Hepatocyte (in vitro differentiated cells): Measurements from ENCODE around the gene SORCS2. TPM values are rescaled to one million over a fixed set of nuclear protein-coding genes. Genes with fewer than 3 reads are reported as not detected.
A peak's percentile ranks its signal among the peaks of the same experiment; 100 is the strongest.

Experiments used
- DNase-seq: peaks from one replicate; pipeline ENCODE4 v3.0.0-alpha.2; 2016; ENCODE audit warnings: low spot score
- H2AFZ ChIP-seq: fragments of 200-600 bp; sonication (generic); 2 replicates; pipeline ENCODE4 v1.6.0; 2016; ENCODE audit warnings: antibody characterized with exemption, mild to moderate bottlenecking
- H3K27ac ChIP-seq: fragments of 200-600 bp; sonication (generic); 2 replicates; pipeline ENCODE4 v1.5.1; 2016; ENCODE audit warnings: mild to moderate bottlenecking
- H3K27me3 ChIP-seq: fragments of 200-600 bp; sonication (generic); 2 replicates; pipeline ENCODE4 v1.6.1; 2016
- H3K36me3 ChIP-seq: fragments of 200-600 bp; sonication (generic); replicated peaks from 2 replicates; pipeline ENCODE4 v1.5.1; 2016; ENCODE audit warnings: low read depth; ENCODE audit not compliant: insufficient read depth
- H3K4me1 ChIP-seq: fragments of 200-600 bp; sonication (generic); 2 replicates; pipeline ENCODE4 v1.5.1; 2016; ENCODE audit warnings: mild to moderate bottlenecking, moderate library complexity; ENCODE audit not compliant: insufficient read depth
- H3K4me2 ChIP-seq: fragments of 200-600 bp; sonication (generic); 2 replicates; pipeline ENCODE4 v1.6.0; 2016
- H3K4me3 ChIP-seq: fragments of 200-600 bp; sonication (generic); 2 replicates; pipeline ENCODE4 v1.5.1; 2016; ENCODE audit warnings: mild to moderate bottlenecking
- H3K79me2 ChIP-seq: fragments of 200-600 bp; sonication (generic); 2 replicates; pipeline ENCODE4 v1.6.0; 2017; ENCODE audit warnings: mild to moderate bottlenecking
- H3K9me2 ChIP-seq: fragments of 200-600 bp; sonication (generic); replicated peaks from 2 replicates; pipeline ENCODE4 v1.6.0; 2017; ENCODE audit warnings: mild to moderate bottlenecking; ENCODE audit not compliant: insufficient read depth
- H3K9me3 ChIP-seq: fragments of 200-600 bp; sonication (generic); 2 replicates; pipeline ENCODE4 v1.5.1; 2016; ENCODE audit warnings: low read depth, mild to moderate bottlenecking
- H4K20me1 ChIP-seq: fragments of 200-600 bp; sonication (generic); 2 replicates; pipeline ENCODE4 v1.6.0; 2016; ENCODE audit warnings: mild to moderate bottlenecking; ENCODE audit not compliant: insufficient read depth, poor library complexity, severe bottlenecking
- CTCF ChIP-seq: fragments of 200-600 bp; sonication (generic); IDR thresholded peaks from 2 replicates; pipeline ENCODE4 v1.5.1; 2016; ENCODE audit warnings: antibody characterized with exemption, mild to moderate bottlenecking; ENCODE audit not compliant: poor library complexity
- EZH2 ChIP-seq: fragments of 200-600 bp; sonication (generic); IDR thresholded peaks from 2 replicates; pipeline ENCODE4 v1.6.1; 2016; ENCODE audit warnings: antibody characterized with exemption, mild to moderate bottlenecking, borderline replicate concordance
- EZH2phosphoT487 ChIP-seq: fragments of 200-600 bp; sonication (generic); IDR thresholded peaks from one replicate; pipeline ENCODE4 v1.6.1; 2018; ENCODE audit warnings: antibody characterized with exemption, mild to moderate bottlenecking, low read depth, moderate library complexity; ENCODE audit not compliant: unreplicated experiment, severe bottlenecking
- WGBS: methylation state at CpG from one replicate; pipeline ENCODE4 v1.1.6; 2016; ENCODE audit warnings: low lambda C conversion rate; ENCODE audit errors: missing lambda C conversion rate; 5-methylcytosine and 5-hydroxymethylcytosine counted together
- polyA plus RNA-seq: library from polyadenylated mRNA; unstranded; fragments of >200 nt; fragmentation: Nextera tagmentation; extraction: Ambion mirVana; gene quantifications from 2 replicates; pipeline ENCODE4 v1.2.1, GENCODE V29; 2016
- total RNA-seq: library from RNA; depleted of rRNA; stranded (reverse); fragments of >200 nt; gene quantifications from 2 replicates; pipeline ENCODE4 v1.2.3, GENCODE V29; 2014

SORCS2 gene
- total and polyA plus RNA-seq, 2 experiments from 2014 or later, result 1.6 to 4.8 TPM

- Histone ChIP-seq H3K27ac (no peak overlapping the region), H3K27me3 (no peaks in the 10 kb centered on the region), H2AFZ (no peak overlapping the region), H3K36me3 (no peaks in the 10 kb centered on the region), H3K79me2 (no peaks in the 10 kb centered on the region), H3K9me2 (no peaks in the 10 kb centered on the region), H3K4me3 (no peak overlapping the region), H4K20me1 (no peaks in the 10 kb centered on the region), H3K4me1 (no peaks in the 10 kb centered on the region), H3K9me3 (no peaks in the 10 kb centered on the region), H3K4me2 (no peak overlapping the region)
- 93% methylated on average over 13 of the region's 13 CpGs for WGBS
- TF ChIP-seq EZH2 (no peak), CTCF (peak; percentile 45)
- peak; percentile 35 for DNase-seq
These were observed 578.1 kb downstream of the SORCS2 start for GRCh38 chr4:7770224-7771050.

GRCh38 chr4:7771056-7771455 lies 578.7 kb downstream of the SORCS2 start:
- 85% methylated on average over 6 of the region's 6 CpGs for WGBS
- H3K27ac ChIP-seq, result no peak overlapping the region
- no peaks in the 10 kb centered on the region for H3K36me3 ChIP-seq
- no peaks in the 10 kb centered on the region for H3K27me3 ChIP-seq
- no peak for TF ChIP-seq CTCF
- no peak for TF ChIP-seq EZH2phosphoT487
- TF ChIP-seq EZH2, result no peak
- H3K79me2 ChIP-seq, result no peaks in the 10 kb centered on the region
- H4K20me1 ChIP-seq, result no peaks in the 10 kb centered on the region
- H3K4me1 ChIP-seq, result no peaks in the 10 kb centered on the region
- DNase-seq, result no peak
- no peak overlapping the region for H3K4me3 ChIP-seq
- H3K9me2 ChIP-seq, result no peaks in the 10 kb centered on the region
- no peaks in the 10 kb centered on the region for H3K9me3 ChIP-seq
- no peak overlapping the region for H2AFZ ChIP-seq
- H3K4me2 ChIP-seq, result no peak overlapping the region

GRCh38 chr4:7771541-7772507 lies 579.5 kb downstream of the SORCS2 start:
- 81% methylated on average over 24 of the region's 26 CpGs for WGBS
- H3K27me3 ChIP-seq, result no peaks in the 10 kb centered on the region
- no peak for DNase-seq
- H2AFZ ChIP-seq, result no peak overlapping the region
- no peak overlapping the region for H3K27ac ChIP-seq
- H3K79me2 ChIP-seq, result no peaks in the 10 kb centered on the region
- H3K9me3 ChIP-seq, result no peaks in the 10 kb centered on the region
- H4K20me1 ChIP-seq, result no peaks in the 10 kb centered on the region
- no peaks in the 10 kb centered on the region for H3K36me3 ChIP-seq
- H3K4me2 ChIP-seq, result no peak overlapping the region
- no peaks in the 10 kb centered on the region for H3K4me1 ChIP-seq
- TF ChIP-seq EZH2phosphoT487, result no peak
- TF ChIP-seq CTCF, result no peak
- TF ChIP-seq EZH2, result no peak
- H3K4me3 ChIP-seq, result no peak overlapping the region
- no peaks in the 10 kb centered on the region for H3K9me2 ChIP-seq
